Fibroblast of pulmonary artery (primary cell): Measurements from ENCODE around the gene GP1BB.

Experiments
- DNase-seq: peaks from one replicate; pipeline ENCODE4 v3.0.0-alpha.2; 2010; ENCODE audit warnings: low read depth
- H3K4me3 ChIP-seq: replicated peaks from 2 replicates; pipeline ENCODE4 v1.5.1; 2011; ENCODE audit warnings: low read depth, mild to moderate bottlenecking, control low read depth, low read length, moderate library complexity
- TF ChIP-seq, protein P1 (sequence below): IDR thresholded peaks from 2 replicates; pipeline ENCODE4 v1.5.1; 2011; ENCODE audit warnings: mild to moderate bottlenecking, control low read depth, low read length, inconsistent platforms; ENCODE audit errors: missing control alignments

Gene GP1BB

GRCh38 chr22:19688301-19689290, 34.7 kb upstream of the GP1BB start:
- no peak overlapping the region for H3K4me3 ChIP-seq
- TF ChIP-seq, protein P1, sequence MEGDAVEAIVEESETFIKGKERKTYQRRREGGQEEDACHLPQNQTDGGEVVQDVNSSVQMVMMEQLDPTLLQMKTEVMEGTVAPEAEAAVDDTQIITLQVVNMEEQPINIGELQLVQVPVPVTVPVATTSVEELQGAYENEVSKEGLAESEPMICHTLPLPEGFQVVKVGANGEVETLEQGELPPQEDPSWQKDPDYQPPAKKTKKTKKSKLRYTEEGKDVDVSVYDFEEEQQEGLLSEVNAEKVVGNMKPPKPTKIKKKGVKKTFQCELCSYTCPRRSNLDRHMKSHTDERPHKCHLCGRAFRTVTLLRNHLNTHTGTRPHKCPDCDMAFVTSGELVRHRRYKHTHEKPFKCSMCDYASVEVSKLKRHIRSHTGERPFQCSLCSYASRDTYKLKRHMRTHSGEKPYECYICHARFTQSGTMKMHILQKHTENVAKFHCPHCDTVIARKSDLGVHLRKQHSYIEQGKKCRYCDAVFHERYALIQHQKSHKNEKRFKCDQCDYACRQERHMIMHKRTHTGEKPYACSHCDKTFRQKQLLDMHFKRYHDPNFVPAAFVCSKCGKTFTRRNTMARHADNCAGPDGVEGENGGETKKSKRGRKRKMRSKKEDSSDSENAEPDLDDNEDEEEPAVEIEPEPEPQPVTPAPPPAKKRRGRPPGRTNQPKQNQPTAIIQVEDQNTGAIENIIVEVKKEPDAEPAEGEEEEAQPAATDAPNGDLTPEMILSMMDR: no peak
- DNase-seq: no peak

GRCh38 chr22:19689408-19689807, 33.9 kb upstream of the GP1BB start:
- no peak overlapping the region for H3K4me3 ChIP-seq
- DNase-seq: no peak
- TF ChIP-seq, protein P1: no peak

GRCh38 chr22:19691007-19691720, 32.2 kb upstream of the GP1BB start:
- H3K4me3 ChIP-seq: no peak overlapping the region
- TF ChIP-seq, protein P1: no peak
- no peak for DNase-seq

DNA sequence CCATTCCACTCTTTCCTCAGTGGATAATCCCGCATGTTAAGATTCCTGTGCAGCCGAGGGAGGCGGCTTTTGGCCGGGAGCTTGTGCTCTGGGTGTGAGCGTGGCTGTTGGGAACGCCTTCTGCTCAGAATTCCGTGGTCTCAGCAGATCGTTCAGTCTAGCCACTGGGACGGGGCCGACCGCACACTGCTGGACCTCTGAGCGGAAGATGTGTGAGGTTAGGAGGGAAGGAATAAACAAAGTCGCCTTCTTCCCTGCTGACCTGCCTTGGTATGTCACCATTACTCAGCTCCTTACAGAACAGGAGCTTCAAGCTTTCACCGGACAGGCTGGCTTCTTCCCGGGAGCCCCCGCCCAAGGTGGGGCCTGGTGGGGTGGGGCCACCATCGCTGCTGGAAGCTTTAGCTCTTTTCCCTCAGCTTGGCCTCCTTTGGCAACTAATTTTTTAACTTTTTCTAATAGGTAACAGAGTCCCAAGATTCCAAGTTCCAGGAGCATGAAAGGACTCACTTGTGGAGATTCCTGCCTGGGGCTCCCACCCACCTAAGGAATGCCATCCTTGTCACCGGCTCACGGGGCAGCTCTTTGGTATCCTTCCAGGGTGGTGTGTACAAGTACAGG, 31.5 kb upstream of the GP1BB start:
- DNase-seq: peak; percentile 31
- no peak overlapping the region for H3K4me3 ChIP-seq
- TF ChIP-seq, protein P1: no peak

DNA sequence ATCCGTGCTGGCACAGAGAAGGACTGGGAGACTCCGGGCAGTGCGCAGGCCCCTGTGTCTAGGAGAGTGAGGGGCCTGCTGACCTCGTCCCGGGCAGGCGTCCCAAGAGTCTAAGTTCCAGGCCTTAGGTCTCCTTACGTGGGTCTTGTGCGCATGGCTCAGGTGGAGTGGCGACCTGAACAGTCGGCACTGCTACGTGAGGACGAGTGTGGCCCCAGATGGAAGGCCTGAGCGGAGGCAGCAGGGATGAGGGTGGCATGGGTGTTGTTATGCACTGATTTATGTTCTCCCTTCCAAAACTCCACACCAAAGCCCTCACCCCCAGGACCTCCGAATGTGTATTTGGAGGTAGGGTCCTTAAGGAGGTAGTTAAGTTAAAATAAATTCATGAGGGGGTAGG, 29.8 kb upstream of the GP1BB start:
- DNase-seq: no peak
- no peak overlapping the region for H3K4me3 ChIP-seq
- TF ChIP-seq, protein P1: no peak

DNA sequence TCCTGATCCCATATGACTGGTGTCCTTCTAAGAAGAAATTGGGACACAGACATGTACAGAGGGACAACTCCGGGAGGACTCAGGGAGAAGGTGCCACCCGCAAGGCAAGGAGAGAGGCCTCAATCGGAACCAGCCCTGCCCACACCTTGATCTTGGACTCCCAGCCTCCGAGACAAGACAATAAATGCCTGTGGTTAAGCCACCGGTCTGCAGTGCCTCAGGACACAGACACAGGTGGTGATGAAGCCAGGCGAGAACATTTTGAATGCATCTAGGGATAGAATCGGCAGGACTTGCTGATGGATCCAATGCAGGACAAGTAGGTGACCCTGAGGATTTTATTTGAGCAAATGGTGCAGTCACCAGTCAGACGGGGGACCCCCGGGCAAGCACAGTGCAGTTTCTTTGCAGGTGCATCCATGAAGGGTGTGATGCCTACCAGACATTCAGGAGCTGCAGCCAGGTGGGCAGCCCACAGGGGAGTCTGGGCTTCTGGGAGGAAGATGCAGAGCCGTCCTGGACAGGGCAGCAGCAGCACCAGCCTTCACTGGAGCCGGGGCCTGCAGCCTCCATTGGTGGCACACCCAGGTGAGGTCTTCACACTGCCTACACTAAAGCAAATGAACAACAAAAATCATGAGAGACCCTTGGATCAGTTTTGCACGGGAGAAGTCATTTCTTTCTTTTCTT, 29.2 kb upstream of the GP1BB start:
- H3K4me3 ChIP-seq: no peak overlapping the region
- no peak for DNase-seq
- TF ChIP-seq, protein P1: no peak
